Vagina (tissue), 2 donors: ENCODE measurements around the gene PLEKHS1. TPM values are rescaled to one million over a fixed set of nuclear protein-coding genes. Genes with fewer than 3 reads are reported as not detected.
"Not testable (repeated sequence)": the region's sequence is repeated elsewhere in the genome, so short reads cannot be mapped to it uniquely, and the experiment has no call there.

Source experiments
- DNase-seq, 2 donors: peaks; one replicate each; pipeline ENCODE4 v3.0.0-alpha.2; 2017; ENCODE audit errors: extremely low spot score in 2 of 2
- H3K27ac ChIP-seq: fragments of 200-600 bp; sonication (generic); one replicate; pipeline ENCODE4 v1.5.1; 2019
- H3K27me3 ChIP-seq: fragments of 200-600 bp; sonication (generic); one replicate; pipeline ENCODE4 v1.5.1; 2019
- H3K36me3 ChIP-seq, 2 donors: fragments of 200-600 bp; sonication (generic); one replicate each; pipeline ENCODE4 v1.5.1; 2017 to 2019
- H3K4me1 ChIP-seq: fragments of 200-600 bp; sonication (generic); one replicate; pipeline ENCODE4 v1.5.1; 2019
- H3K4me3 ChIP-seq, 2 donors: fragments of 200-600 bp; sonication (generic); 1 replicate in 1 of 2; 2 replicates in 1 of 2; pipeline ENCODE4 v1.5.1; 2016 to 2019
- H3K9me3 ChIP-seq: fragments of 200-600 bp; sonication (generic); one replicate; pipeline ENCODE4 v1.5.1; 2019
- CTCF ChIP-seq, 3 experiments: fragments of 450-650 bp in 2 of 3; fragments of 200-600 bp in 1 of 3; sonication (generic) in 1 of 3; IDR thresholded peaks; one replicate each; pipeline ENCODE4 v1.5.1; 2017 to 2019; ENCODE audit warnings: antibody characterized with exemption in 3 of 3, mild to moderate bottlenecking in 2 of 3, moderate library complexity in 2 of 3
- POLR2A ChIP-seq, 2 donors: fragments of 450-650 bp; IDR thresholded peaks; one replicate each; pipeline ENCODE4 v1.6.1; 2017; ENCODE audit warnings: antibody characterized with exemption in 2 of 2, mild to moderate bottlenecking in 2 of 2, moderate library complexity in 2 of 2
- POLR2AphosphoS5 ChIP-seq, 2 donors: sonication (generic); formaldehyde crosslinking; IDR thresholded peaks; one replicate each; pipeline ENCODE4 v1.9.0; 2017; ENCODE audit warnings: antibody characterized with exemption in 2 of 2, mild to moderate bottlenecking in 2 of 2, low read depth in 1 of 2; ENCODE audit not compliant: insufficient read depth in 1 of 2
- intact Hi-C: fragments of 100-400 bp; cut with DNase I; formaldehyde crosslinking; loops from one replicate; pipeline ENCODE4 v1.15.1; 2023
- total RNA-seq: library from RNA; depleted of rRNA; stranded (reverse); fragments of >200 nt; gene quantifications from one replicate; pipeline ENCODE4 v1.2.3, GENCODE V29; 2016

PLEKHS1 gene
- total RNA-seq, 1 donor from 2014 or later: not detected

GRCh38 chr10:113791691-113792090 lies 40.2 kb downstream of the PLEKHS1 start:
- no peaks in the 10 kb centered on the region for H3K36me3 ChIP-seq
- H3K27me3 ChIP-seq: no peaks in the 10 kb centered on the region
- no peaks in the 10 kb centered on the region for H3K9me3 ChIP-seq
- DNase-seq: no peak
- H3K27ac ChIP-seq: no peak overlapping the region
- intact Hi-C loops: no loop called here
- H3K4me1 ChIP-seq: no peaks in the 10 kb centered on the region
- H3K4me3 ChIP-seq: no peak overlapping the region
- TF ChIP-seq POLR2A (IDR thresholded peaks at IDR 0.05) (no peak), CTCF (IDR thresholded peaks at IDR 0.05) (no peak), POLR2AphosphoS5 (IDR thresholded peaks at IDR 0.05; ENCODE audit: insufficient read depth in 1 of 2, low read depth in 1 of 2) (no peak)

- Histone ChIP-seq H3K36me3 (no peaks in the 10 kb centered on the region), H3K4me3 (no peak overlapping the region), H3K4me1 (peaks cover 24% of the 10 kb centered on the region), H3K27ac (peak overlapping the region; percentile 53), H3K27me3 (no peaks in the 10 kb centered on the region), H3K9me3 (no peaks in the 10 kb centered on the region)
- intact Hi-C loops: loop anchor here (5.0 kb wide), 1 partner anchor 296 kb away; no protein-coding TSS in a partner anchor
- no peak for TF ChIP-seq CTCF (IDR thresholded peaks at IDR 0.05)
- TF ChIP-seq POLR2A (IDR thresholded peaks at IDR 0.05): no peak
- TF ChIP-seq POLR2AphosphoS5 (IDR thresholded peaks at IDR 0.05; ENCODE audit: insufficient read depth in 1 of 2, low read depth in 1 of 2): no peak
- DNase-seq: no peak
These were observed 50.1 kb downstream of the PLEKHS1 start for GRCh38 chr10:113801569-113801968.

GRCh38 chr10:113802997-113803396 lies 51.5 kb downstream of the PLEKHS1 start:
- Histone ChIP-seq H3K27me3 (no peaks in the 10 kb centered on the region), H3K4me1 (peaks cover 24% of the 10 kb centered on the region), H3K36me3 (no peaks in the 10 kb centered on the region), H3K9me3 (no peaks in the 10 kb centered on the region), H3K27ac (peak overlapping the region; percentile 53), H3K4me3 (no peak overlapping the region)
- intact Hi-C loops: loop anchor here (5.0 kb wide), 1 partner anchor 294 kb away; no protein-coding TSS in a partner anchor
- DNase-seq: no peak
- TF ChIP-seq POLR2AphosphoS5 (IDR thresholded peaks at IDR 0.05; ENCODE audit: insufficient read depth in 1 of 2, low read depth in 1 of 2) (no peak), CTCF (IDR thresholded peaks at IDR 0.05) (no peak)

GRCh38 chr10:113806503-113806902 lies 55.0 kb downstream of the PLEKHS1 start:
- intact Hi-C loops: no loop called here
- Histone ChIP-seq H3K9me3 (no peaks in the 10 kb centered on the region), H3K27ac (no peak overlapping the region), H3K36me3 (no peaks in the 10 kb centered on the region), H3K4me3 (no peak overlapping the region), H3K4me1 (peaks cover 24% of the 10 kb centered on the region), H3K27me3 (no peaks in the 10 kb centered on the region)
- no peak for DNase-seq
- TF ChIP-seq POLR2A (IDR thresholded peaks at IDR 0.05) (no peak), CTCF (IDR thresholded peaks at IDR 0.05) (no peak), POLR2AphosphoS5 (IDR thresholded peaks at IDR 0.05; ENCODE audit: insufficient read depth in 1 of 2, low read depth in 1 of 2) (no peak)

- no peaks in the 10 kb centered on the region for H3K9me3 ChIP-seq
- H3K4me1 ChIP-seq: peaks cover 8% of the 10 kb centered on the region
- no peak overlapping the region for H3K4me3 ChIP-seq
- H3K27ac ChIP-seq: no peak overlapping the region
- no peak for TF ChIP-seq POLR2A (IDR thresholded peaks at IDR 0.05)
- TF ChIP-seq POLR2AphosphoS5 (IDR thresholded peaks at IDR 0.05; ENCODE audit: insufficient read depth in 1 of 2, low read depth in 1 of 2): no peak
- no peak for TF ChIP-seq CTCF (IDR thresholded peaks at IDR 0.05)
- H3K27me3 ChIP-seq: no peaks in the 10 kb centered on the region
- DNase-seq: no peak
- H3K36me3 ChIP-seq: no peaks in the 10 kb centered on the region
- intact Hi-C loops: no loop called here
These were observed 56.7 kb downstream of the PLEKHS1 start for GRCh38 chr10:113808168-113808567.

GRCh38 chr10:113814700-113815099 lies 63.2 kb downstream of the PLEKHS1 start:
- H3K27me3 ChIP-seq, H3K4me3 ChIP-seq, H3K36me3 ChIP-seq, H3K4me1 ChIP-seq, H3K9me3 ChIP-seq, intact Hi-C loops, H3K27ac ChIP-seq, DNase-seq: not testable (repeated sequence)
